HG03135 (cell line): Measurements from ENCODE around the gene WAPL.

Experiments
- ATAC-seq: cut with Tn5 transposase; IDR thresholded peaks from one replicate; pipeline ENCODE4 v1.9.1; 2021; ENCODE audit warnings: mild to moderate bottlenecking, moderate library complexity; ENCODE audit not compliant: unreplicated experiment

Gene WAPL

DNA sequence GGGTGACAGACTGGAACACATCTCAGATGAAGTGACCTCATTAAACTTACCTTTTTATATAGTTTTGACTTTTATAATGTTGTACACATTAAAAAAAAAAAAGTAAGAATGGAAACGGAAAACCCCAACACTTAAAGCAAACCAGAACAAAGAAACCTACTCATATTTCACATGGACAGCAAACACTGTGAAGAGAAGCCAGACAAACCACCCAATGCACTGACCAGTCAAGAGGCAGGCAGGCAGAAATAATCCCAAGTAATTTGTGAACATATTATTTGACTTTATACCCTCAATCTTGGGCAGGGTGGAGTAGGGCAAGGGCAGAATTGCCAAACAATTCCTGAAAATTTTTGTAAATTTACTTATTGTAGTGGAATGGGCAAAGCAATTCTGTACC lies 39.8 kb downstream of the WAPL start:
- no peak for ATAC-seq

DNA sequence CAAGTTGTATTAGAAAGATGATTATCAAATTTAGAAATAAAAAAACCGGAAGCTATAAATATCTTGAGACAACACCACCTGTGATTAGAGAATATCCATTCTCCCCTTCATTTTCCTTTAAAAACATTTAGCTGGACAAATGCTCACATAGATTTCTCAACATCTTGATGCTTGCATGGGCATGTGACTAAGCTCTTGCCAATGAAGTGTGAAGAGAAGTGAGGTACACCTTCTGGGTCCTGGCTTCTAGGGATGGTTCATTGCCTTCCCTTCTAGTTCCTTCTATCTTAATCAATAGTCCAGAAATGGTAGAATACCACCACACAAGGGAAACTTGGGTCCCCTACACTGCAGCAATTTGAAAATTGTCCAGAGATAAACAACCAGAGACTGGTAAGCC lies 41.0 kb downstream of the WAPL start:
- ATAC-seq: no peak

DNA sequence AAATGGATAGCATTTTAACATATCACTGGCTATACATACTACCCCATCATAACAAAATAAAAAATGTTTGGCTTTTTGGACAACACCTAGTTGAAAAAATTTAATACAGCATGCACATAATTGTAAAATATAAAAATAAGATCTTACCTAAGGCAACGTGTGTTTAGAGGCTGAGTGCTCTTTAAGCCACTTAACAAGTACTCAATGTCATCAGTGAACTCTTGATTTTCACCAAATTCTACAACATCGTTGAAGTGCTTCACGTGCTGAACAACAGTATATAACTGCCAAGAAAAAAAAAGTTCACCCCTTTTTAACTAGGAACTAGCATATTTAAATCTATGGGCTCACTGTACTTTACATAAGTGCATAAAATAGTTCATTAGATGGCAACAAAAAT lies 49.5 kb downstream of the WAPL start:
- ATAC-seq: no peak

DNA sequence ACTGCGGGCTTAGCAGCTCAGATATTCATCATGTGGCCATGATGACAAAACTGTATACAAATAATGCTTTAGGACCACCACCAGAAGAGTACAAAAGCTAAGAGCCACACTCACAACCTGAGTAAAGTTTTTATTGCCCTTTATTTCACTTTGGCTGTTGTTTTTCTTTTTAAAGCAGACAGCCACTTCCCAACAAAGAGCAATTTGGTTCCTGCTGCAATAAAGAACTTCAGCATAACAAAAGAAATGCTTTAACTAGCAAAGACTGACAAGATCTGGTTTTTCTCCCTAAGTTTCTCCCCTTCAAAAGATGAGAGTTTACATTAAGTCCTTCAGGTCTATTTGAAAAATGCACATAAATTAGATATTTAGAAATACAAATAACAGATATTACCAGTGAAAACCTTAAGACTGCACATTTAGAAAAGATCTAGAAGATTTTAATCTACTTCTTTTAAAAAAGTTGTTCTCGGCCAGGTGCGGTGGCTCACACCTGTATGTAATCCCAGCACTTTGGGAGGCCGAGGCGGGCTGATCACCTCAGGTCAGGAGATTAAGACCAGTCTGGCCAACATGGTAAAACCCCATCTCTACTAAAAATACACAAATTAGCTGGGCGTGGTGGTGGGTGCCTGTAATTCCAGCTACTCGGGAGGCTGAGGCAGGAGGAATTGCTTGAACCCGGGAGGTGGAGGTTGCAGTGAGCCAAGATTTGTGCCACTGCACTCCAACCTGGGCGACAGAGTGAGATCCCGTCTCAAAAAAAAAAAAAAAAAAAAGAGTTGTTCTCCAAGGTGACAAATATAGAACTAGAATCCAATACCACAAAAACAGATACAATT lies 59.4 kb downstream of the WAPL start:
- no peak for ATAC-seq

DNA sequence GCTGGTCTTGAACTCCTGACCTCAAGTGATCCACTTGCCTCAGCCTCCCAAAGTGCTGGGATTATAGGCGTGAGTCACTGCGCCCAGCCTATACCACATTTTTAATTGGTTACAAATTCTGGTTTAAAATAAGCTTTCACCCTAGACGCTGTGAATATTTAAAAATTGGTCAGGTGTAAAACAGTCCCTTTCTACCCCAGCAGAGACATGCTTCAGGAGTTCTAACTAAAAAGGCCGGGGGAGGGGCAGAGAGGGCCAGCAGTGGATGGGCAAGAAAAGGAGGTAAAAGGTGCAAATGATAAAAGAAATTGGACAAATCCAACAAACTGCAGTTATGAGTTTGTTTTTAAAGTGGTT lies 70.0 kb downstream of the WAPL start:
- ATAC-seq: no peak

DNA sequence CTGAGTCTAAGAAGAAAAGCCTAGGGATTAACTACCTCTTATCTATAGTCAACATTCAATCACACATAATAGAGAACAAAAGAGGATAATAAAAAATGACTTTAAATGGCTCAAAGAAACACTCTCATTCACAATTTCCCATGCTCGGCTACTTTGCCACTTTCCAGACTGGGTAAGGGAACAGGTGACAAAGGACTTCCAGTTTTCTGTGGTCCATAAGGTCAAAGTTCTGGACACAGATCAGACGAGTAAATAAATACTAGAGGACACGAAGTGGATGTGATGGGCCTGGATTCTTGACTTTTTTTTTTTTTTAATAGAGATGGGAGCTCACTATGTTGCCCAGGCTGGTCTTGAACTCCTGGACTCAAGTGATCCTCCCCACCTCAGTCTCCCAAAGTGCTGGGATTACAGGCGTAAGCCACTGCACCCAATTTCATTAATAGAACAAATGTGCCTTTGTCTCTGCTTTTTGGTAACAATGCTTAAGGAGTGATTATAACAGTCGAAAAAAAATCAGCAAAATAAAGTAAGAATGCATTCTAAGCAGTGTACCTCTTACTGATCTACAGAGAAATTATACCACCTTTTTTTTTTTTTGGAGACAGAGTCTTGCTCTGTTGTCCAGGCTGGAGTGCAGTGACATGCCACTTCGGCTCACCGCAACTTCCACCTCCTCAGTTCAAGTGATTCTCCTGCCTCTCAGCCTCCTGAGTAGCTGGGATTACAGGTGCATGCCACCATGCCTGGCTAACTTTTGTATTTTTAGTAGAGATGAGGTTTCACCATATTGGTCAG lies 70.6 kb downstream of the WAPL start:
- no peak for ATAC-seq

DNA sequence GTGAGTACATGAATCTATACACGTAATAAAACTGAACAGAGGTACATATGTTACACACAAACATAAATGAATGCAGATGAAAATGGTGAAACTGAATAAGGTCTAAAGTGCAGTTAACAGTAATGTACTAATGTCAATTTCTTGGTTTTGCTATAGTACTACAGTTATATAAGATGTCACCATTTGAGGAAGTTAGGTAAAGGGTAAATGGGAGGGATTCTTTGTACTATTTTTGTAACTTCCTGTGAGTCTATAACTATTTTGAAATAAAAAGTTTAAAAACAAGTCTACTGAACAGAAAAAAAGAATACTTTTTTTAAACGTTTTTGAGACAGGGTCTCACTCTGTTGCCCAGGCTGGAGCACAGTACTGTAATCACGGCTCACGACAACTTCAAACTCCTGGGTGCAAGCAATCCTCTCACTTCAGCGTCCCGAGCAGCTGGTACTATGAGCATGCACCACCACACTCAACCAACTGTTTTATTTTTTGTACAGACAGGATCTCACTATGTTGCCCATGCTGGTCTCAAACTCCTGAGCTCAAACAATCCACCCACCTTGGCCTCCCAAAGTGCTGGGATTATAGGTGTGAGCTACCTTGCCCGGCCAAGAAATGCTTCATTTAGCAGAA lies 71.5 kb downstream of the WAPL start:
- ATAC-seq: no peak

DNA sequence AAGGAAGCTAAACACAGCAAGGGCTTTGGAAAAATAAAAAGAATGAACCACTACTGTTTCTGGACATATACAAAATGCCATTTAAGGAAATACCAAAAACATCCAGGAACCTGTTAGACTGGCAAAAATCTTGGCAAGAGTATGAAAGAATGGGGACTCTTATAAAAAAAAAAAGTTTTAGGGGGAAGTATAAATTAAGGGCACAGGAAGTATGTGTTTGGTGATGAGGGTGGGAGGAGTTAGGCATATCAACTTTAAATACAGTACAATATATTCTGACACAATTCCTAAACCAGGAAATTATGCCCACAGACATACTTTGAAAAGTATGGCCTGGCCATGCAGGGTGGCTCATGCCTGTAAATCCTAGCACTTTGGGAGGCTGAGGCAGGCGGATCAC lies 74.2 kb downstream of the WAPL start:
- no peak for ATAC-seq

DNA sequence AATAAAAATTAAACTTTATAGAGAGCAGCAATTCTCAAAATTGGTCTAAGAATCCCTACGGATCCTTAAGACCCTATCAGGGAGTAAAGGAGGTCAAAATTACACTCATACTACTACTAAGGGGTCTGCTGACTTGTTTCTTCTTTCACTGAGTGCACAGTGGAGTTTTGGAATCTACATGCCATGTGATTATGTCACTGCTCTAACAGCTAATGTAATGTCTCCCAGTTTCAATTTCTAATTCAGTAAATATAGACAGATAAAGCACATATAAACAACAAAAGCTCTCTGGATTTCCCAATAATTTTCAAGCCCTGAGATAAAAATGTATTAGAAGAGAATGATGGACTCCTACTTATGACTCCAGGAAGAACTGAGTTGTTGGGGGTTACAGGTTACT lies 74.6 kb downstream of the WAPL start:
- ATAC-seq: no peak

DNA sequence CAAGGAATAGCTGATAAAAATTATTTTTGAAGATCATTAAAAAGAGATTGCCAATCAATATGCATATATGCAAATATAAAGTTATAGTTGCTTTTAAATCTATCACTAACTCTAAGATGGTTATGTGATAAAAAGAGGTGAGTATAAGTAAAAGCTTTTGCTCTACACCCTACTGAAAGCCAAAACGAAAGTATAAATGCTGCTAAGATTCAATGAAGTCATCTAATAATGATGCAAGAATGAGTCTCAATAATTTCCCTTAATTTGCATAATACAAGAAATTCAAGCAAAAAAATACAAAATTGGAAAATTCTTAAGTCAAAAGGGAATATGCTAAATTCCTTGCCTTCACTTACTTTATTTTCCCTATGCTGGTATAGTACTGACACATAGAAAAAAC lies 75.2 kb downstream of the WAPL start:
- ATAC-seq: no peak

DNA sequence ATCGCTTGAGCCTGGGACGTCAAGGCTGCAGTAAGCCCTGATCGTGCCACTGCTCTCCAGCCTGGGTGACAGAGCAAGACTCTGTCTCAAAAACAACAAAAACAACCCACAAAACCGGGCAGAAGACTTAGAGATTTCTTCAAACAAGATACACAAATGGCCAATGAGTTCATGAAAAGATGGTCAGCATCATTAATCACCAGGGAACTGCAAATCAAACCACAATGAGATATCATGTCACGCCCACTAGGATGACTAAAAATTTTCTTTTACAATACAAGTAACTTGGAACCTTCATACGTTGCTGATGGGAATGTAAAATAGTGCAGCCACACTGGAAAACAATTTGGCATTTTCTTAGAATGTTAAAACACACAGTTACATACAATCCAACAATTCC lies 77.7 kb downstream of the WAPL start:
- no peak for ATAC-seq

DNA sequence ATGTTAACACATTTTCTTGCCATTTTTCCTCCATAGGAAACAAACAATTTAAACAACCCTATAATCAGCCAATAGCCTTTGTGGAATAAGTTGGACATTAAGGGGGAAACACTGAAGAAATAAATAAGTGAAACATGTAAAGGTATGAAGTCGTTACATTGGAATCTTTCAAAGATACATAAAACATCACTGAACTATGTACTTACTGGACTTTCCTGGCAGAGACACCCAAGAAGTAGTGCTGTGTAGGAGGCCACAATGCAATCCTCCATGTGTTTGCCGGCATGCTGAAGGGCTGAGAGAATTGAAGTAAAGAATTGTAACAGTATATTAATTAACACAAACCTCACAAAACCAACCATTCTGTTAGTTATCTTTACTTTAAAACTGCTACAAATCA lies 78.5 kb downstream of the WAPL start:
- no peak for ATAC-seq

DNA sequence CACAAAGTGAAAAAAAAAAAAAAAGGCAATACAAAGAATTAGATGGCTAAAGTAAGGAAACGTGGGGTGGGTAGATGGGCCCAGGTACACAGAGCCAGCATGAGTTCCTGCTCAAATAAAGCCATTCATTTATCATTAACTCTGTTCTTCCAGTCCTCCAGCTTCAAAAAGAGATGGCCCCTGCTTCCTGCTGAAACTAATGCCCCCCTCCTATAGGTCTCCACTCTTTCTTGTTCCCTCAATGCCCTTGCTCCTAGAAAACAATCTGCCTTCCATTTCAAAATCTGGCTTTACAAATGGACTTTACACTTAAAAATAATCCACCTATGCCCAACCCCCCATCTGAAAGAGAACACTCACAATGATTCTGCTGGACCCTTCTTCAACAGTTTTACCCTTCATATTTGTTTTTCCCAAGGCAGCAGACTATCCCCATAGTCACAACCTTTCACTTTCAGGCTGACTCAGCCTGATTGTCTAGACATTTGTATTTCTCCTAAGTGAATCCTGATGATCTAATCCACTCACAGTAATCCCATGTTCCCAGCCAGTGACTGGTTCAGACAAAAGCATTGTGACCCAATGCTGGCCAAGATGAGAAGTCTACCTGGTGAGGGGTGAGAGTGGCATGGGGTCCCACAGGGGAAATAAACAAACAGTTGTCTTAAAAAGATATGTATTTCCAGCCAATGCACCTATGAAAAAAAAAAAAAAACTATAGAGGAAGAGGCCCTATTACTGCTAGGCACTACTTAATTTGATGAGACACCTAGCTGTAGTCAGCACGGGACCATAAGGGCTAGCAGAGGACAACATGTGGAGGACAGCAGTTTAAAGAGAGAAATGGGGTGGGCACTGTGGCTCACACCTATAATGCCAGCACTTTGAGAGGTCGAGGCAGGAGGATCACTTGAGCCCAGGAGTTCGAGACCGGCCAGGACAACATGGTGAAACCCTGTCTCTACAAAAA lies 80.4 kb downstream of the WAPL start:
- ATAC-seq: no peak

DNA sequence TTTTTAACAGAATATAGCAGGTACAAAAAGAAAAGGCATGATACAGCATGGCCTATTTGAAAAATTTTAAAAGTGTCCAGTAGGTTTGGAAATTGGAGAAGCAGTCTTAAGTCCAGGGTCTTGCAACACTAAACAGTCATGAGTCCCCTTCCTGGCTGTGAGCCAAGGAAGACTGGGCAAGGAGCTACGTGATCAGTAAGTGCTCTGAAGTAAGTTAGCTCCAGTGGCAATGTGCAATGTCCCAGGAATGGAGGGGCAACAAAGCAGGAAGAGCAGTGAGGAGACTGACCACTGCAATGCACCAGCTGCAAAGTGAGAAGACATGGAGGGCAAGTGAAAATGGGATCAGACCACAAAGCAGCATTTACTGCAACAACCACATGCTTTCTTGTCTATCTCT lies 82.0 kb downstream of the WAPL start:
- no peak for ATAC-seq

DNA sequence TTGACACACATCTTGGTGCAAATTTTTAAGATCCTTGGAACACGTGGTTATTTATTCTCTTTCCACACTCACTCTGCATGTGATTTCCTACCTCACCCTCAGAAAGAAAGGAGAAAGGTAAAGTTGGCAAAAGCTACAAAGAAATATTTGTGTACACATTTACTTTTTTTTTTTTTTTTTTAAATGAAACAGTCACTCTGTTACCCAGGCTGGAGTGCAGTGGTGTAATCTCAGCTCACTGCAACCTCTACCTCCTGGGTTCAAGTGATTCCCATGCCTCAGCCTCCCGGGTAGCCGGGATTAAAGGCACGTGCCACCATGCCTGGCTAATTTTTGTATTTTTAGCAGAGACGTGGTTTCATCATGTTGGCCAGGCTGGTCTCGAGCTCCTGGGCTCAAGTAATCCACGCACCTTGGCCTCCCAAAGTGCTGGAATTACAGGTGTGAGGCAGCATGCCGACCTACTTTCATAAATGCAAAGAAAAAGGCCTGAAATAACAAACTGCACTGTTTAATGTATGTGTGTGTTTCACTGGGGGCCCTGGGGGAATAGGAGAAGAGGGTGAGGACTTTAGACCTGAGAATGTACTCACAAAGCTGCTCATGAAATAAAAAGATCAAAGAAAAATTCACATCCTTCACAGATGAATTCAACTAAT lies 83.4 kb downstream of the WAPL start:
- ATAC-seq: no peak

DNA sequence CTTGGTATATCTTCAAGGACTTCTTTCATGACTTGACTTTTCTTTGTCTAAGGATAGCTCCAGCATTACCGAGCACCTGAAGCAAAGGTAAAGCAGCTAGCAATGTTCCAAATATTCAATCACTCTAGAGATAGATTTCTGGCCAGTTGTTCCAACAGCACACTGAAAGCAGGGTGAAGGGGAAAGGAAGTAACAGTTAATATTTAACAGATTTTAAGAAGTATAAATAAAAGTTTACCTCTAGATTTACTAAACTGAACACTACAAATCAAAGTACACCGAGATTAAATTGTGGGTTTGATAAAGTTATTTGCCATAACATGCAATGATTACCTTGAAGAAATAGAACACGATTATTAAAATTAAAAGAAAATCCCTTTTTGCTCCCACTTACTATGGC lies 84.1 kb downstream of the WAPL start:
- no peak for ATAC-seq

DNA sequence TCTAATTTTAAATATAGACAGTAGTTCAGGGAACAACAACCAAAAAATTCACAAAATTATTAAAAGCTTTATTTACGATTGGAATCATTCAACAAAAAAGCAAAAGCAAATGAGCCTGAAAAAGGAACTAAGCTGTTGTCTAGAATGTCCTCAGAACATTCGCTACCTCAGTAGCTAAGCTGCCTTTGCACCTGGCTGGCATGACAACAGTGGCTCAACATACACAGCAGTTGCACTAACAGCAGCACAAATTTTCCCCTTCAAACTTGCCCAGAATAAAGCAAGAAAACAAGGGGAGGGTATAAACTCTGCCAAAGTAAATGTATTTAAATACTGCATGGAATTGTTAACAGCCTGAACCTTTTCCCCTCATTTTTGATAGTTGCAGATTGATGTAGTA lies 84.6 kb downstream of the WAPL start:
- ATAC-seq: no peak

DNA sequence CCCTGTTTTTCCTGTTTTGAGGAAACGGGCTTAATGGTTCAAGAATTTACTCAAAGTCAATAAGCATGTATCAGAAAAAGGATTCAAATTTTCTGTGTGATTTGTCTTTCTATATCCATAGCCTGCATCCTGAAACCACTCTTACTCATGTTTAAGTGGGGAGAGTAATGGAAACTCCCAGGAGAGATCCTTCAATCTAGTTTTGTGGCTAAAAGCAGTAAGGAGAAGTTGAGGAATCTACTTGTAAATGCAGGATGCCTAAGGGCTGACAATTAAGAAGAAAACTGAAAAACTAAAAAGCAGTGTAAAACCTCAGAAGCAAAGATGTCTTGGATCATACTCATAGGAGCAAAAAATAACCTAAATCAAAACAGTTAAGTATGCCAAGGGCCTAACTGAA lies 86.9 kb downstream of the WAPL start:
- no peak for ATAC-seq

DNA sequence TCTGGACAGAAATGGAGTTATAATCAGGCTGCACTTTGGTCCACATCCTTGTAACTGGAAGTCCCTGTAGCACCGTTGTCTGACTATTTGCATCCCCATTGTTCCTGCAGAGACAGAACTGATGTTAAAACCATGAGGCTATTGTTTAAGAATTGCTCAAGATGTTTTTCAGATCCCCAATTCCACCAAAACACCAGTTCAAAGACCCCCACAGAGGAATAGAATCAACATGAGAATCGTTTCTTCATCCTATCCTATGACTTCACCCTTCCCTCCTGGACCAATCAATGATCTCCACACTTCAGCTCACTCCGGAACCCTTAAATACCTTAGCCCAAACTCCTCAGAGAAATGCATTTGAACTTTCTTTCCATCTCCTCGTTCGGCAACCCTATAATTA lies 97.9 kb downstream of the WAPL start:
- no peak for ATAC-seq

DNA sequence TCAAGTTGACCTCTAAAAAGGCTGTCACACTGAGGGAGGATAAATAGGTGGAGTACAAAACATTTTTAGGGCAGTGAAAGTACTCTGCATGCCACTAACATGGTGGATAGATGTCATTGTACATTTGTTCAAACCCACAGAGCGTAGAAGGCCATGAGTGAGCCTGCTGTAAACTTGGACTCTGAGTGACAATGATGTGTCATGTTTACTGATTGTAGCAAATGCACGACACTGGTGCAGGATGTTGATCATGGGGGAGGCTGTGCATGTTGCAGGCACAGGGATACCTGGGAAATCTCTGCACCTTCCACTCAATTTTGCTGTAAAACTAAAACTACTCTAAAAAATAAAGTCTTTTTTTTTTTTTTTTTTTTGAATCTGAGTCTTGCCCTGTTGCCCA lies 102.5 kb downstream of the WAPL start:
- ATAC-seq: no peak
